PFSK-1 (cell line): ENCODE data around the gene PSMB7.

Experiments used
- FOXP2 ChIP-seq: optimal IDR thresholded peaks from 2 replicates; pipeline ENCODE3; 2011; ENCODE audit warnings: borderline replicate concordance, control low read depth, inconsistent platforms; ENCODE audit not compliant: insufficient read depth; ENCODE audit errors: extremely low read length, extremely low read depth
- POLR2AphosphoS5 ChIP-seq: IDR thresholded peaks from 2 replicates; pipeline ENCODE4 v1.6.1; 2012; ENCODE audit warnings: low read depth, mild to moderate bottlenecking, control low read depth, low read length, moderate library complexity
- SIN3A ChIP-seq: IDR thresholded peaks from 2 replicates; pipeline ENCODE4 v1.6.1; 2012; ENCODE audit warnings: mild to moderate bottlenecking, low read length, moderate library complexity, borderline replicate concordance; ENCODE audit not compliant: insufficient read depth
- TAF1 ChIP-seq: IDR thresholded peaks from 2 replicates; pipeline ENCODE4 v1.6.1; 2012; ENCODE audit warnings: low read length, control low read depth, borderline replicate concordance; ENCODE audit not compliant: insufficient read depth

DNA sequence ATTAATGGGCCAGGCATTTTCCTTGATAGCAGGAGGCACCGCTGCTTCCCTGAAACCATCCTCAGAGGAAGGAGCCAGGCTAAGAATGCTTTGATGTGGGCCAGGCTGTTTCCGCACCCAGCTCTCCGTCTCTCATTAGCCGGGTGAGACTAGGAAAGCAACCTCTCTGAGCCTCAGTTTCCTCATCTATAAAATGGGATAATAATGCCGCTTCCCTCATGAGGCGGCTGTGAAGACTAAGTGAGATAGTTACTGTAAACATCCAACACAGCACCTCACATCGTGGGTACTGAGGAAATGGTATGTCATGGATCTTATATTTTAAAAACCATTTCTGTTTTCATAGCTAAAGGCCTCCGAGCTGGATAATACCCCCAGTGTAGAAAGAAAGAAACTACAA is 111.0 kb downstream of the PSMB7 start:
- TF ChIP-seq POLR2AphosphoS5 (no peak), TAF1 (no peak), FOXP2 (no peak), SIN3A (no peak)
